Transverse colon (tissue), 4 donors: Measurements from ENCODE around the gene TRHDE. TPM values are rescaled to one million over a fixed set of nuclear protein-coding genes. Genes with fewer than 3 reads are reported as not detected.

Experiments used
- DNase-seq: peaks from one replicate; pipeline ENCODE4 v3.0.0-alpha.2; 2019
- H3K27ac ChIP-seq, 4 donors: fragments of 200-600 bp; sonication (generic); 2 replicates each; pipeline ENCODE4 v1.5.1; 2016 to 2018; ENCODE audit warnings: inconsistent platforms in 4 of 4
- H3K27me3 ChIP-seq: fragments of 200-600 bp; sonication (generic); 2 replicates; pipeline ENCODE4 v1.5.1; 2017; ENCODE audit warnings: inconsistent platforms
- H3K36me3 ChIP-seq, 4 donors: fragments of 200-600 bp; sonication (generic); 2 replicates each; pipeline ENCODE4 v1.5.1; 2017 to 2019; ENCODE audit warnings: inconsistent platforms in 4 of 4
- H3K4me1 ChIP-seq, 4 donors: fragments of 200-600 bp; sonication (generic); 2 replicates each; pipeline ENCODE4 v1.5.1; 2017 to 2020; ENCODE audit warnings: inconsistent platforms in 4 of 4
- H3K4me3 ChIP-seq, 4 donors: fragments of 200-600 bp; sonication (generic); 1 replicate in 1 of 4; 2 replicates in 3 of 4; pipeline versions ENCODE4 v1.5.1 to v1.6.1; 2017 to 2019; ENCODE audit warnings: inconsistent platforms in 4 of 4
- H3K9me3 ChIP-seq, 2 donors: fragments of 200-600 bp; sonication (generic); 2 replicates each; pipeline ENCODE4 v1.5.1; 2017 to 2019; ENCODE audit warnings: inconsistent platforms in 2 of 2
- CTCF ChIP-seq, 5 experiments: fragments of 200-600 bp in 3 of 5; fragments of 450-650 bp in 2 of 5; sonication (generic) in 3 of 5; IDR thresholded peaks; 1 replicate in 2 of 5; 2 replicates in 3 of 5; pipeline ENCODE4 v1.5.1; 2016 to 2017; ENCODE audit warnings: antibody characterized with exemption in 5 of 5, inconsistent platforms in 3 of 5, mild to moderate bottlenecking in 2 of 5, moderate library complexity in 1 of 5
- EP300 ChIP-seq: sonication (generic); formaldehyde crosslinking; IDR thresholded peaks from one replicate; pipeline ENCODE4 v1.6.1; 2017; ENCODE audit warnings: antibody characterized with exemption, low read depth
- POLR2A ChIP-seq: fragments of 450-650 bp; IDR thresholded peaks from one replicate; pipeline ENCODE4 v1.6.1; 2016; ENCODE audit warnings: antibody characterized with exemption, mild to moderate bottlenecking, moderate library complexity
- POLR2AphosphoS5 ChIP-seq, 3 donors: sonication (generic); formaldehyde crosslinking; IDR thresholded peaks; one replicate each; pipeline ENCODE4 v1.6.1; 2016; ENCODE audit warnings: antibody characterized with exemption in 3 of 3
- WGBS, 2 donors: methylation state at CpG; one replicate each; pipeline ENCODE4 v1.1.5; 2018; ENCODE audit warnings: low coverage in 1 of 2; 5-methylcytosine and 5-hydroxymethylcytosine counted together
- in situ Hi-C, 4 donors: fragments of 200-750 bp; cut with MboI; loops; one replicate each; pipeline versions ENCODE4 v1.15.0 to v1.15.1; 2017; ENCODE audit warnings: low sequenced_read_pairs in 3 of 4, low pct_ligation_motif_present in 1 of 4, low pct_unique_long_range_greater_than_20kb in 1 of 4
- intact Hi-C: fragments of 100-400 bp; cut with DNase I; formaldehyde crosslinking; loops from one replicate; pipeline ENCODE4 v1.15.1; 2023; ENCODE audit warnings: low total_unique reads
- total RNA-seq, 4 donors: library from RNA; depleted of rRNA; stranded (reverse); fragments of >200 nt; gene quantifications; one replicate each; pipeline ENCODE4 v1.1.0, GENCODE V29; 2016

Gene TRHDE
- total RNA-seq, 4 donors from 2014 or later = 2.4 to 18.7 (median 9.0) TPM

GRCh38 chr12:72491426-72491825 is 219.3 kb downstream of the TRHDE start:
- Histone ChIP-seq H3K4me1 (no peaks in the 10 kb centered on the region), H3K4me3 (no peak overlapping the region), H3K36me3 (no peaks in the 10 kb centered on the region), H3K9me3 (peaks cover 0 to 4% of the 10 kb centered on the region in 2 donors), H3K27me3 (no peaks in the 10 kb centered on the region), H3K27ac (no peak overlapping the region)
- no peak for DNase-seq
- WGBS, 2 donors = 57 to 69% methylated on average over 4 of the region's 4 CpGs
- in situ Hi-C loops (no loop called here), intact Hi-C loops (no loop called here)
- TF ChIP-seq POLR2A (no peak), EP300 (no peak), CTCF (IDR thresholded peaks at IDR 0.05) (no peak), POLR2AphosphoS5 (IDR thresholded peaks at IDR 0.05) (no peak)

- no peaks in the 10 kb centered on the region for H3K4me1 ChIP-seq
- H3K9me3 ChIP-seq = no peaks in the 10 kb centered on the region
- intact Hi-C loops (no loop called here), in situ Hi-C loops (no loop called here)
- 43 to 58% methylated on average over 1 of the region's 1 CpG for WGBS, 2 donors
- H3K4me3 ChIP-seq = no peak overlapping the region
- H3K36me3 ChIP-seq = no peaks in the 10 kb centered on the region
- no peak for TF ChIP-seq POLR2A
- no peak overlapping the region for H3K27ac ChIP-seq
- no peak for DNase-seq
- H3K27me3 ChIP-seq = no peaks in the 10 kb centered on the region
These were observed 221.2 kb downstream of the TRHDE start for GRCh38 chr12:72493407-72493806.

GRCh38 chr12:72498354-72498753 is 226.2 kb downstream of the TRHDE start:
- intact Hi-C loops = loop anchor here (1.0 kb wide), 1 partner anchor 9 kb away; no protein-coding TSS in a partner anchor
- H3K4me3 ChIP-seq = no peak overlapping the region
- WGBS, 2 donors = 68 to 77% methylated on average over 1 of the region's 1 CpG

GRCh38 chr12:72499244-72499643 is 227.1 kb downstream of the TRHDE start:
- WGBS, 2 donors = 85 to 95% methylated on average over 2 to 5 of the region's 5 CpGs
- in situ Hi-C loops = no loop called here

More at GRCh38 chr12:72498354-72498753, 226.2 kb downstream of the TRHDE start:
- in situ Hi-C loops = no loop called here
- no peak for DNase-seq
- Histone ChIP-seq H3K4me1 (no peaks in the 10 kb centered on the region), H3K27me3 (no peaks in the 10 kb centered on the region), H3K36me3 (no peaks in the 10 kb centered on the region), H3K9me3 (no peaks in the 10 kb centered on the region), H3K27ac (no peak overlapping the region)
- TF ChIP-seq POLR2A = no peak

GRCh38 chr12:72502546-72502945 is 230.4 kb downstream of the TRHDE start:
- no peak for TF ChIP-seq POLR2AphosphoS5 (IDR thresholded peaks at IDR 0.05)
- DNase-seq = no peak
- no peak overlapping the region for H3K27ac ChIP-seq
- H3K27me3 ChIP-seq = no peaks in the 10 kb centered on the region
- in situ Hi-C loops (no loop called here), intact Hi-C loops (no loop called here)
- no peaks in the 10 kb centered on the region for H3K36me3 ChIP-seq
- H3K9me3 ChIP-seq = no peaks in the 10 kb centered on the region
- 79 to 85% methylated on average over 2 to 3 of the region's 3 CpGs for WGBS, 2 donors
- H3K4me1 ChIP-seq = no peaks in the 10 kb centered on the region
- H3K4me3 ChIP-seq = no peak overlapping the region

More at GRCh38 chr12:72499244-72499643, 227.1 kb downstream of the TRHDE start:
- H3K4me1 ChIP-seq = no peaks in the 10 kb centered on the region
- DNase-seq = no peak
- TF ChIP-seq CTCF (IDR thresholded peaks at IDR 0.05) = no peak
- TF ChIP-seq POLR2AphosphoS5 (IDR thresholded peaks at IDR 0.05) = no peak
- no peak for TF ChIP-seq POLR2A
- no peak for TF ChIP-seq EP300
- intact Hi-C loops = no loop called here
- H3K4me3 ChIP-seq = no peak overlapping the region
- H3K27me3 ChIP-seq = no peaks in the 10 kb centered on the region
- H3K9me3 ChIP-seq = no peaks in the 10 kb centered on the region
- no peak overlapping the region for H3K27ac ChIP-seq
- H3K36me3 ChIP-seq = no peaks in the 10 kb centered on the region

DNA sequence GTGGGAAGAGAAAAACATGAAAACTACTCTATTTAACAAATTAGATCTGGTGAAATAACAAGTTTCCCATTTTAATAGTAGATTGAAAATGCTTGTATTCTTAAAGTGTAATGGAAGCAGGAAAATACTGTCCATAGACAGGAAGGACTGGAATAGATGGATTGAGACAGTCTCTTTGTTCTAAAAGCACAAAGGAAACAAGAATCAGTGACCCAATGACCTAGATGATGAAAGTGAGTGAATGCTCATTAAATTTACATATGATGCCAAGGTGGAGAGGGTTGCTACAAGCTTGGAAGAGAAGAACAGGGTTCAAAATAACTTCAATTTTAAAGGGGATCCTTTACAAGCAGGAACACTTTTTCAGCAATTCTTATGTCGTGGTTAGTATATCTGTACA is 233.1 kb downstream of the TRHDE start:
- no peaks in the 10 kb centered on the region for H3K27me3 ChIP-seq
- no peaks in the 10 kb centered on the region for H3K4me1 ChIP-seq
- H3K36me3 ChIP-seq = no peaks in the 10 kb centered on the region
- H3K9me3 ChIP-seq = no peaks in the 10 kb centered on the region
- intact Hi-C loops (no loop called here), in situ Hi-C loops (no loop called here)
- no peak overlapping the region for H3K4me3 ChIP-seq
- TF ChIP-seq EP300 (no peak), CTCF (IDR thresholded peaks at IDR 0.05) (no peak), POLR2A (no peak), POLR2AphosphoS5 (IDR thresholded peaks at IDR 0.05) (no peak)
- no peak for DNase-seq
- no peak overlapping the region for H3K27ac ChIP-seq
- 67 to 71% methylated on average over 1 of the region's 1 CpG for WGBS, 2 donors
